ENCODE data around the gene NRN1.
"Not testable (repeated sequence)": the region's sequence is repeated elsewhere in the genome, so short reads cannot be mapped to it uniquely, and the experiment has no call there.

Gene NRN1

DNA sequence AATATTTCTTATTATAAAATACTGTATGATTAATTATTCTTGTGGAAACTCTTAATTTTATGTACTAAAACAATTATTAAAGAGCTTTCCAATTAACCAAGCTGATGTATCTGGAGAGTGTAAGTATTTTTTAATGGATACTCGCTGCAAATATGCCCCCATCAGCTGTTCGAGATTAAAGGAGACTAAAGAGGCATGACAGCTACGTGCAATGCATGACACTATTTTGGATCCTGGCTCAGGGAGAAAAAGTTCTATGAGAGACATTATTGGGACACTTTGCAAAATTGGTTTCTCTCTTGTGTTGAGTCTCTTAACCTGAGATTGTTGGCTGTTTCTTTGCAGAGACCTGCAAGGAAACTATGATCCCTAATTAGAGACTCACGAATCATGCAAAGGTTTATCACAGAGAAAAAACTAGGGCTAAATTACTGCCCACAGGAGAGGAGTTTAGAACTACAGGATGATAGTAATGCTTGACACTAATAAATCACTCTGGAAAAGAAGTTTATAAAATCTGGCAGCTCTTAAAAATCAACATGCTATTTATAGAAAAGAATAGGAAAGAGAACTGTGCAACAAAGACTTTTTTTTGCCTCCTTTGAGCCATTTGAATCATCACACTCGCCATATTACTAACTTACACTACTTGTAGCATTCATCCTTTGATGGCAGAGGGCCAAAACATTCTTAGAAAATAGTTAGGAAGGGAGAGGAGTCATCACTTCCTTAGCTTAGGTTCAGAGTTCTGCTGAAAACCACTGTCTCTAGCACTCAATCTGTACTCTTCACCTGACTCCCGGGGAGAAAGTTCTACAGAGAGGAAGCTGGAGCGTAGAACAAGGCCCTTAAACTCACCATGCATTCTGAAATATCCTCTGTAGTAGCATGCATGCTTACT lies 25.3 kb downstream of the NRN1 start:
- no peaks in the 10 kb centered on the region for H3K9me3 ChIP-seq (ENCODE audit: control insufficient read depth, low read length)
- H3K4me1 ChIP-seq (ENCODE audit: control insufficient read depth, insufficient read depth, low read length, poor library complexity, severe bottlenecking): no peaks in the 10 kb centered on the region

DNA sequence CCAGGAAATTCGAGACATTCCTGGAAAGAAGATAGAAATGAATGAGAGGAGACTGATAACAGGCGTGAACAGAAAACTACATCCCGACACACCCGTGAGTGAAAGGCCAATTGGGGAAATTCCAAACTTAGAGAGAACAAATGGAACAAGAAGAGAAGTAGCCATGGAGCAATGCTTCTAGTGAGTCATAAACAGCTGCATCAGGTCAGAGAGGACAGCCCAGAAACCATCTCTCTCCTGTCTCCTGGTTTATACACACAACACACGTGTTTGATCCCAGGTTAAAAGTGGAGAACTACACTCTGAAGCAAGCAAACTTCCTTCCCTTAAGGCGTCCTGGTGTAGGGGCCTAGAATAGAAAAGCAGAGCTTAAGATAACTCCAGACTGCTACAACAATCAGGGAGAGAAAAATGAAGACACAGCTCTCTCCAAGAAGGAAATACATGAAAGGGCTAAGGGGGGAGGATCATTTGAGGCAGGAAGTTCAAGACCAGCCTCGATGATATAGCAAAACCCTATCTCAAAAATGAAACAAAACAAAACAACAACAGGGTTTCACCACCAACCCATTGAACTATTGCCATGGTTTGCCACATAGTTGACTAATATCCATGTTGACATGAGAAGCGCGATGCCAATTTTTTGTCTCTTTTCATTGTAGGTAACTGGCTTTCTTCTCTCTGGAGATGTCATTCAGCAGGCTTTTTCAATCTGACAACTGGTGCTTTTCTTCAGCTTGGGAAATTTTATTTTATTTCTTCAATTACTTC lies 26.9 kb downstream of the NRN1 start:
- H3K36me3 ChIP-seq (ENCODE audit: control insufficient read depth, insufficient read depth, low read length): no peaks in the 10 kb centered on the region
- no peak for DNase-seq
- no peak overlapping the region for H3K27ac ChIP-seq (ENCODE audit: insufficient read depth, low read length, poor library complexity, severe bottlenecking)
- H3K4me3 ChIP-seq (ENCODE audit: insufficient read depth, low read depth, low read length, poor library complexity, severe bottlenecking): no peak overlapping the region
- H3K9me3 ChIP-seq (ENCODE audit: control insufficient read depth, low read length): no peaks in the 10 kb centered on the region
- no peaks in the 10 kb centered on the region for H3K4me1 ChIP-seq (ENCODE audit: control insufficient read depth, insufficient read depth, low read length, poor library complexity, severe bottlenecking)
- no peaks in the 10 kb centered on the region for H3K27me3 ChIP-seq (replicated peaks; ENCODE audit: control insufficient read depth, insufficient read depth, low read length, poor library complexity, severe bottlenecking)

More for the DNA sequence above, 25.3 kb downstream of the NRN1 start:
- no peak overlapping the region for H3K4me3 ChIP-seq (ENCODE audit: insufficient read depth, low read depth, low read length, poor library complexity, severe bottlenecking)
- no peak for DNase-seq
- no peaks in the 10 kb centered on the region for H3K36me3 ChIP-seq (ENCODE audit: control insufficient read depth, insufficient read depth, low read length)
- H3K27ac ChIP-seq (ENCODE audit: insufficient read depth, low read length, poor library complexity, severe bottlenecking): no peak overlapping the region
- no peaks in the 10 kb centered on the region for H3K27me3 ChIP-seq (replicated peaks; ENCODE audit: control insufficient read depth, insufficient read depth, low read length, poor library complexity, severe bottlenecking)

DNA sequence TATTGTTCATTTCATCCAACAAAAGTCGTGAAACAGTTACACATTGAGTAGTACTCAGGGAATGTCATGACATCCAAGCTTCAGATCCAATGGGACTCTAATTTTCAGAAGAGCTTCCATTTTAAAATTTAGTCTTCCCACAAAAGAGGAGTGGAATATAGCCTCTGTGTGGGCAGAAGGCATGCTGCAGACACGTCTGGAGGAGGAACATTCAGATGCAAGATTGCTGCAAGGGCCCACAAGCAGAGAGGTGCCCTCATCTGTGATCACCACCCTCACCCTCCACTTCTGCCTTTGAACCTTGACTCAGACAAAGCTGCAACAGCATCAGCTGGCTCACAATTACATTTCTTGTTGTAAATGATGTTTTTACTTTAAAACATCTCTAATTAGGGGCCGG lies 29.9 kb downstream of the NRN1 start:
- Histone ChIP-seq H3K36me3 (ENCODE audit: control insufficient read depth, insufficient read depth, low read length) (no peaks in the 10 kb centered on the region), H3K4me1 (ENCODE audit: control insufficient read depth, insufficient read depth, low read length, poor library complexity, severe bottlenecking) (no peaks in the 10 kb centered on the region), H3K9me3 (ENCODE audit: control insufficient read depth, low read length) (no peaks in the 10 kb centered on the region), H3K4me3 (ENCODE audit: insufficient read depth, low read depth, low read length, poor library complexity, severe bottlenecking) (no peak overlapping the region), H3K27ac (ENCODE audit: insufficient read depth, low read length, poor library complexity, severe bottlenecking) (no peak overlapping the region), H3K27me3 (replicated peaks; ENCODE audit: control insufficient read depth, insufficient read depth, low read length, poor library complexity, severe bottlenecking) (no peaks in the 10 kb centered on the region)
- no peak for DNase-seq

DNA sequence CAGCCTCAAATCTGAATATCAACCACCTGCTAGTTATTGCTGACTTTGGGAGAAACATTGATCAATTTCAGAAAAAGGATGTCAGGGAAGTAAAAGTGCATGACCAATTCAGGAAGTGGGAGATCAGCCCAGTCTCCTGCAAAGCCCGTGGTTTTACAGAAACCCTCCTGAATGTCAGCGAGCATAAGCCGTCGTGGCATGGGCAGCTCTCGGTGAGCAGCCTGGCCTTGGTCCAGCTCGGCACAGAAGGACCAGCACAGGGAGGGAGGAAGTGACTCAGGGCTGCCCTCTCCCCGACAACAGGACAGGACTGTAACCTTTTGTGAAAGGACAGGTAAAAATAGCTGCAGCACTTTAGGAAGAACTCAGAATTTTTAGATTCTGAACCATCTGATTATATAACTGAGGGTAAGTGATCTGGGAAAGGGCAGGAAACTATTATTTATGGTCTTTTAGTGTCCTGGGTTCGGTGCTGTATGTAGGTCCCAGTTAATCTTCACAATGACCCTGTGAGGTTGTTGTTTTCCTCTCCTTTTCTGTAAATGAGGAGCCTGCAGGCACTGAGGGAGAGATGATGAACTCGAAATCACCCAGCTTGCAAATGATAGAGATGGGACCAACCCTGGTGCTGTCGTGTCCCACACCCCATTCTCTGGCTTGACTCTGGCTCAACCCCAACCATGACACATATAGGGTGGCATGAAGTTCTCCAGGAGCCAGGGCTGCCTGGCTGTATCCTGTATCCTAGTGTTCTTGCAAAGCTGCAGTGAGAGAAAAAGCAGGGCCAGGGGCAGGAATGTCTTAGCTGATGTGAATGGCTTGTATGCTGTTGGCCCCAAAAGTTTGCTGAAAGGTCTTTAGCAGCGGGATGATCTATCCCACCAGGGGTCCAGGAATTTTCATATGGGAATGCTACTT lies 37.6 kb downstream of the NRN1 start:
- Histone ChIP-seq H3K27me3 (replicated peaks; ENCODE audit: control insufficient read depth, insufficient read depth, low read length, poor library complexity, severe bottlenecking) (no peaks in the 10 kb centered on the region), H3K27ac (ENCODE audit: insufficient read depth, low read length, poor library complexity, severe bottlenecking) (no peak overlapping the region), H3K4me1 (ENCODE audit: control insufficient read depth, insufficient read depth, low read length, poor library complexity, severe bottlenecking) (no peaks in the 10 kb centered on the region), H3K9me3 (ENCODE audit: control insufficient read depth, low read length) (no peaks in the 10 kb centered on the region), H3K4me3 (ENCODE audit: insufficient read depth, low read depth, low read length, poor library complexity, severe bottlenecking) (no peak overlapping the region), H3K36me3 (ENCODE audit: control insufficient read depth, insufficient read depth, low read length) (no peaks in the 10 kb centered on the region)
- no peak for DNase-seq

DNA sequence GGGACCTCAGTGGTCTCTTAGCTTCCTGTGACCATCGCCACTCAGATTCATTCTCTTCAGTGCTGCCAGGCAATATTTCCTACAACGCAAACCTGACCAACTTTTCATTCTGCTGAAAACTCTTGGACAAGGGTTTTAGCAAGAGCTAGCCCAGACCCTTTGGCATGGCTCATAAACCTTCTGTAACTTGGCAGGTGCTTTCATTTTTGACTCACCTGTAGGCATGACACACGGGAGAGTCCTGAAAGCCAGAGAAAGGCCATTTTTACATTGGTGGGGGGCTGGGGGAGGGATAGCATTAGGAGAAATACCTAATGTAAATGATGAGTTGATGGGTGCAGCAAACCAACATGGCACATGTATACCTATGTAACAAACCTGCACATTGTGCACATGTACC lies 38.7 kb downstream of the NRN1 start:
- DNase-seq; H3K4me3 ChIP-seq (ENCODE audit: insufficient read depth, low read depth, low read length, poor library complexity, severe bottlenecking); H3K27ac ChIP-seq (ENCODE audit: insufficient read depth, low read length, poor library complexity, severe bottlenecking); H3K36me3 ChIP-seq (ENCODE audit: control insufficient read depth, insufficient read depth, low read length); H3K4me1 ChIP-seq (ENCODE audit: control insufficient read depth, insufficient read depth, low read length, poor library complexity, severe bottlenecking); H3K9me3 ChIP-seq (ENCODE audit: control insufficient read depth, low read length); H3K27me3 ChIP-seq (replicated peaks; ENCODE audit: control insufficient read depth, insufficient read depth, low read length, poor library complexity, severe bottlenecking): not testable (repeated sequence)

DNA sequence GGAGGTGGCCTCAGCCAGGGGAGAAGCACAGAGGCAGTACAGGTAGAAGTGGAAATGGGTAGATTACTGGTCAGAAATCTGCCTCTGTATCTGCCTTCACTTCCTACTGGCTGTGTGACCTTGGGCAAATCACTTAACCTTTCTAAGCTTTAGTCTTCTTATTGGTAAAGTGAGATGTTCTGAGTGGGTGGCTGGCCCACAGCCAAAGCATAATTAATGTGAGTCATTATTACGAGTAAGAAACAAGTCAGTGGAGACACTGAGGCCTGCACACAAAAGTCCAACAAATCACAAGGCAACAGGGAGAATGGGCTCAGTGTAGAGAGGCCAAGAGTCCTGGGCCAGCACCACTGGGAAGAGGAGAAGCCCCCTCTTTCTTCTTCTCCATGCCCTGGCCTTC lies 39.1 kb downstream of the NRN1 start:
- Histone ChIP-seq H3K27me3 (replicated peaks; ENCODE audit: control insufficient read depth, insufficient read depth, low read length, poor library complexity, severe bottlenecking) (no peaks in the 10 kb centered on the region), H3K4me3 (ENCODE audit: insufficient read depth, low read depth, low read length, poor library complexity, severe bottlenecking) (no peak overlapping the region), H3K9me3 (ENCODE audit: control insufficient read depth, low read length) (no peaks in the 10 kb centered on the region), H3K4me1 (ENCODE audit: control insufficient read depth, insufficient read depth, low read length, poor library complexity, severe bottlenecking) (no peaks in the 10 kb centered on the region), H3K27ac (ENCODE audit: insufficient read depth, low read length, poor library complexity, severe bottlenecking) (no peak overlapping the region), H3K36me3 (ENCODE audit: control insufficient read depth, insufficient read depth, low read length) (no peaks in the 10 kb centered on the region)
- no peak for DNase-seq

DNA sequence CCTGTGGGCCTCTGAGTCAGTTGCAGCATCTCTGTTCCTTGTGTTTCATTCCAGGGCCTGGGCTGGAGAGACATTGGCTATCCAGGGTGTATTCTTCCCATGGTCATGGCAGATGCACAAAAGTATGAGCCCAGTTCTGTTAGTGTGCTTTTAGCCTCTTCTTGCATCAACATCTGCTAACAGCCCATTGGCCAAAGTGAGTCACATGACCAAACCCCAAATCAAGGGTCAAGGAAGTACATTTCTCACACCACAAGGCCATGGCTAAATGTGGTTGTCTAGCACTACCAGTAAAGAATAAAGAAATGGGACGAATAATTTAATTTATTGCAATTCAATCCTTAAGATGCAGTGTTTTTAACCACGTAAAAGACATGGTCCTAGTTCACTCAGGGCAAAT lies 43.9 kb downstream of the NRN1 start:
- Histone ChIP-seq H3K36me3 (ENCODE audit: control insufficient read depth, insufficient read depth, low read length) (no peaks in the 10 kb centered on the region), H3K9me3 (ENCODE audit: control insufficient read depth, low read length) (no peaks in the 10 kb centered on the region), H3K4me1 (ENCODE audit: control insufficient read depth, insufficient read depth, low read length, poor library complexity, severe bottlenecking) (no peaks in the 10 kb centered on the region), H3K27me3 (replicated peaks; ENCODE audit: control insufficient read depth, insufficient read depth, low read length, poor library complexity, severe bottlenecking) (no peaks in the 10 kb centered on the region), H3K4me3 (ENCODE audit: insufficient read depth, low read depth, low read length, poor library complexity, severe bottlenecking) (no peak overlapping the region), H3K27ac (ENCODE audit: insufficient read depth, low read length, poor library complexity, severe bottlenecking) (no peak overlapping the region)
- no peak for DNase-seq

DNA sequence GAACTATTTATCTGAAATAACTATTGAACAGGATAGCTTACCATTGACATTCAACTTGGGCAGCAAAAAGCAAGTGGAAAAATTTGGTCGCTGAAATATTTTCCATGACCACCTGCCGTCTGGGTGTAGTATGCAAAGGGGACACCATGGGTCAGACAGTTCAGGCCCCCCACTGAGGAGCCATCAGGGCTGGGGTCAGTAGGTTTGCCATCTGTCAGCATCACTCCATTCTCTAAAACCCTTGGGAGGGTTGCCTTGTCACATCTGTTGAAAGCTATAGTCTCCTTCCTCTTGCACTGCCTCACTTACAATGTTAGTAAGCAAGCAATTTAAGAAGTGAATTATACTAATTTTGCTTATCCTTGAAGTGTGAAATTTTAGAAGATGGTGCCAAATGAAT lies 44.9 kb downstream of the NRN1 start:
- Histone ChIP-seq H3K4me1 (ENCODE audit: control insufficient read depth, insufficient read depth, low read length, poor library complexity, severe bottlenecking) (no peaks in the 10 kb centered on the region), H3K9me3 (ENCODE audit: control insufficient read depth, low read length) (no peaks in the 10 kb centered on the region), H3K27ac (ENCODE audit: insufficient read depth, low read length, poor library complexity, severe bottlenecking) (no peak overlapping the region), H3K36me3 (ENCODE audit: control insufficient read depth, insufficient read depth, low read length) (no peaks in the 10 kb centered on the region), H3K27me3 (replicated peaks; ENCODE audit: control insufficient read depth, insufficient read depth, low read length, poor library complexity, severe bottlenecking) (no peaks in the 10 kb centered on the region), H3K4me3 (ENCODE audit: insufficient read depth, low read depth, low read length, poor library complexity, severe bottlenecking) (no peak overlapping the region)
- DNase-seq: no peak

DNA sequence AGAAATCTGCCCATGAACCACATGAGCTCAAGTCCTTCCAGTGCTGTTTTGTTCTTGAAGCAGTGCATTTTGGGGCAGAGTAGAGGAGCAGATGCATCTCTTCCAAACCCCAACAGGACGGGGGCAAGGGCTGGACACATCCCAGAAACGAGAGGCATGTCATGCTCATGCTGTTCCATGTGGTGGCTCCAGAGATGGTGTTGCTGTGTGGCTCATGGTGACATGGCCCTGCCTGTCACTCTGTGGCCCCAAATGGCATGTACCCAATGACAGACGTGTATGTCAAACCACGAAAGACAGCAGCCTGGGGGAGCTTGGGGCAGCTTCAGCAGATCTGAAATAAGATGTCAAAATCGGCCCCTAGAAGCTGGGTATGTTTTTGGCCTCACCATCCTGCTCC lies 46.3 kb downstream of the NRN1 start:
- Histone ChIP-seq H3K27me3 (replicated peaks; ENCODE audit: control insufficient read depth, insufficient read depth, low read length, poor library complexity, severe bottlenecking) (no peaks in the 10 kb centered on the region), H3K4me3 (ENCODE audit: insufficient read depth, low read depth, low read length, poor library complexity, severe bottlenecking) (no peak overlapping the region), H3K4me1 (ENCODE audit: control insufficient read depth, insufficient read depth, low read length, poor library complexity, severe bottlenecking) (no peaks in the 10 kb centered on the region), H3K9me3 (ENCODE audit: control insufficient read depth, low read length) (no peaks in the 10 kb centered on the region), H3K27ac (ENCODE audit: insufficient read depth, low read length, poor library complexity, severe bottlenecking) (no peak overlapping the region), H3K36me3 (ENCODE audit: control insufficient read depth, insufficient read depth, low read length) (no peaks in the 10 kb centered on the region)
- no peak for DNase-seq
